B cell (primary cell): ENCODE data around the gene PTPMT1. TPM values are rescaled to one million over a fixed set of nuclear protein-coding genes. Genes with fewer than 3 reads are reported as not detected.
A peak's percentile ranks its signal among the peaks of the same experiment; 100 is the strongest.

Experiments used
- ATAC-seq: fragments of 200-7000 bp; cut with Tn5 transposase; one replicate; pipeline ENCODE4 v1.10.0; 2021; ENCODE audit warnings: low read depth, mild to moderate bottlenecking, moderate number of reproducible peaks, moderate library complexity
- CTCF ChIA-PET: fragments of 350-600 bp; sonication (Branson Sonifier 250); formaldehyde crosslinking; loops from one replicate; lab custom pipeline; 2021; ENCODE audit warnings: antibody characterized with exemption, inconsistent platforms; lab: Charles Lee
- POLR2A ChIA-PET: fragments of 350-600 bp; sonication (Branson Sonifier 250); formaldehyde crosslinking; loops from one replicate; lab custom pipeline; 2021; ENCODE audit warnings: antibody characterized with exemption; lab: Charles Lee
- DNase-seq: peaks from one replicate; pipeline ENCODE4 v3.0.0; 2013
- H2AFZ ChIP-seq: 2 replicates; pipeline ENCODE4 v1.6.1; 2012; ENCODE audit warnings: mild to moderate bottlenecking, low read depth, low read length; ENCODE audit not compliant: insufficient read depth, poor library complexity, severe bottlenecking
- H3K27ac ChIP-seq, 2 donors: 1 replicate in 1 of 2; 2 replicates in 1 of 2; pipeline ENCODE4 v1.5.1; 2012 to 2013; ENCODE audit warnings: low read length in 2 of 2, mild to moderate bottlenecking in 2 of 2, moderate library complexity in 1 of 2
- H3K27me3 ChIP-seq, 4 experiments: fragments of 200-600 bp in 1 of 4; sonication (generic) in 1 of 4; replicated peaks in 1 of 4; 1 replicate in 2 of 4; 2 replicates in 2 of 4; pipeline versions ENCODE4 v1.6.1 to v1.7.0; 2013 to 2016; ENCODE audit warnings: low read length in 3 of 4, mild to moderate bottlenecking in 2 of 4, mixed read lengths in 1 of 4, moderate library complexity in 1 of 4; ENCODE audit not compliant: insufficient read depth in 4 of 4, control insufficient read depth in 3 of 4; ENCODE audit errors: control extremely low read depth in 1 of 4
- H3K36me3 ChIP-seq, 2 experiments: replicated peaks in 1 of 2; 1 replicate in 1 of 2; 2 replicates in 1 of 2; pipeline versions ENCODE4 v1.6.1 to v1.7.1; 2013; ENCODE audit warnings: low read length in 1 of 2; ENCODE audit not compliant: insufficient read depth in 2 of 2, control insufficient read depth in 1 of 2; ENCODE audit errors: control extremely low read depth in 1 of 2, extremely low read depth in 1 of 2
- H3K4me1 ChIP-seq, 2 donors: fragments of 200-600 bp in 1 of 2; sonication (generic) in 1 of 2; 1 replicate in 1 of 2; 2 replicates in 1 of 2; pipeline versions ENCODE4 v1.5.1 to v1.6.1; 2013 to 2017; ENCODE audit warnings: low read length in 2 of 2; ENCODE audit not compliant: control insufficient read depth in 2 of 2, insufficient read depth in 2 of 2
- H3K4me2 ChIP-seq: replicated peaks from 2 replicates; pipeline ENCODE3; 2012; ENCODE audit warnings: mild to moderate bottlenecking, low read depth, low read length; ENCODE audit not compliant: poor library complexity, severe bottlenecking
- H3K4me3 ChIP-seq, 5 experiments: fragments of 200-600 bp in 1 of 5; sonication (generic) in 1 of 5; 1 replicate in 3 of 5; 2 replicates in 2 of 5; pipeline versions ENCODE4 v1.5.1 to v1.7.0; 2011 to 2016; ENCODE audit warnings: low read length in 4 of 5, mild to moderate bottlenecking in 4 of 5, low read depth in 2 of 5, control low read depth in 1 of 5, moderate library complexity in 1 of 5; ENCODE audit not compliant: insufficient read depth in 1 of 5; ENCODE audit errors: control extremely low read depth in 1 of 5, extremely low read depth in 1 of 5
- H3K79me2 ChIP-seq: fragments of 200-600 bp; sonication (generic); one replicate; pipeline ENCODE4 v1.6.0; 2016; ENCODE audit warnings: low read length; ENCODE audit not compliant: control insufficient read depth, insufficient read depth
- H3K9ac ChIP-seq: fragments of 200-600 bp; sonication (generic); 2 replicates; pipeline ENCODE4 v1.6.1; 2017; ENCODE audit warnings: mild to moderate bottlenecking, low read length, moderate library complexity
- H3K9me3 ChIP-seq, 3 donors: one replicate each; pipeline versions ENCODE4 v1.6.1 to v1.7.1; 2013; ENCODE audit warnings: low read length in 2 of 3; ENCODE audit not compliant: control insufficient read depth in 2 of 3, insufficient read depth in 1 of 3; ENCODE audit errors: control extremely low read depth in 1 of 3
- H4K20me1 ChIP-seq: 2 replicates; pipeline ENCODE4 v1.6.0; 2012; ENCODE audit warnings: mild to moderate bottlenecking, low read length; ENCODE audit not compliant: insufficient read depth, control insufficient read depth, poor library complexity, severe bottlenecking
- H3K27ac Mint-ChIP-seq: one replicate; pipeline ENCODE4 v1.8.0; 2021; ENCODE audit warnings: mixed read lengths
- H3K27me3 Mint-ChIP-seq: one replicate; pipeline ENCODE4 v1.8.0; 2021; ENCODE audit warnings: mixed read lengths
- H3K4me1 Mint-ChIP-seq: one replicate; pipeline ENCODE4 v1.8.0; 2021; ENCODE audit warnings: mixed read lengths
- H3K4me3 Mint-ChIP-seq: one replicate; pipeline ENCODE4 v1.8.0; 2021; ENCODE audit warnings: mixed read lengths
- H3K9me3 Mint-ChIP-seq: one replicate; pipeline ENCODE4 v1.8.0; 2022; ENCODE audit warnings: mixed read lengths; ENCODE audit not compliant: insufficient read depth
- EZH2 ChIP-seq: IDR thresholded peaks from 2 replicates; pipeline ENCODE4 v1.6.1; 2012; ENCODE audit warnings: borderline replicate concordance, low read depth, mild to moderate bottlenecking, moderate library complexity, low read length; ENCODE audit not compliant: insufficient read depth, poor library complexity, severe bottlenecking
- WGBS: methylation state at CpG from one replicate; pipeline ENCODE4 v1.1.5; 2013; ENCODE audit warnings: missing lambda C conversion rate; ENCODE audit not compliant: insufficient coverage; 5-methylcytosine and 5-hydroxymethylcytosine counted together
- intact Hi-C: fragments of 100-400 bp; cut with micrococcal nuclease; formaldehyde crosslinking; loops from one replicate; pipeline ENCODE4 v1.10.0; 2022
- polyA plus RNA-seq: library from polyadenylated mRNA; depleted of rRNA; stranded (reverse); fragments of >200 nt; gene quantifications from 2 replicates; pipeline ENCODE4 v1.2.3, GENCODE V29; 2012
- total RNA-seq, 2 donors: library from RNA; stranded (reverse); fragments of 120-200 nt in 1 of 2; gene quantifications; 1 replicate in 1 of 2; 2 replicates in 1 of 2; pipeline versions ENCODE4 v1.2.3 to v1.2.4, GENCODE V29; 2013 to 2022
- TF ChIP-seq, protein P1 (sequence below): fragments of 200-600 bp; IDR thresholded peaks from one replicate; pipeline ENCODE4 v1.8.0; 2022; ENCODE audit warnings: antibody characterized with exemption, mild to moderate bottlenecking

Gene PTPMT1
- total and polyA plus RNA-seq, 2 donors (not counting 1 experiment from before 2014, with no cell fraction given), result 20.8 to 35.7 TPM

DNA sequence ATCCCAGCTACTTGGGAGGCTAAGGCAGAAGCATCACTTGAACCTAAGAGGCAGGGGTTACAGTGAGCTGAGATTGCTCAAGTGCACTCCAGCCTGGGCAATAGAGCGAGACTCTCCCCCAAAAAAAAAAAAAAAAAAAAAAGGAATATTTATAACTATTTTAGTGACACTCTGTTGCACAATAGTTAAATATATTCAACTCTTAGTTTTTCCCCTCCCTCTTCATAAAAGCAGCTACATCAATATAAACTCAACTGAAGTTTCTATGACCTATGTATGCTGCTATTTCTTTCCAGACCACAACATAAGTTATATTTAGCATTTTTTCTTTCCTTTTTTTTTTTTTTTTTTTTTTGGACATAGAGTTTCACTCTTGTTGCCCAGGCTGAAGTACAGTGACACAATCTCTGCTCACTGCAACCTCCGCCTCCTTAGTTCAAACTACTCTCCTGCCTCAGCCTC lies 31.7 kb upstream of the PTPMT1 start:
- ChIA-PET POLR2A (interaction anchor here (0.7 kb wide), 1 partner anchor 11 kb away, joined by 6 read pairs; no protein-coding TSS in a partner anchor), CTCF (interaction anchor here (0.6 to 0.7 kb wide), 2 partner anchors 10 to 25 kb away, joined by 3 read pairs; no protein-coding TSS in a partner anchor)
- H3K9ac ChIP-seq, result no peak overlapping the region
- H3K4me3 ChIP-seq, result no peak overlapping the region
- H4K20me1 ChIP-seq, result peaks cover 95% of the 10 kb centered on the region
- no peak overlapping the region for H2AFZ ChIP-seq
- Mint-ChIP-seq H3K4me3 (no peak overlapping the region), H3K27me3 (no peaks in the 10 kb centered on the region), H3K4me1 (peaks cover 36% of the 10 kb centered on the region), H3K27ac (no peak overlapping the region), H3K9me3 (no peaks in the 10 kb centered on the region)
- intact Hi-C loops, result no loop called here
- H3K9me3 ChIP-seq, result no peaks in the 10 kb centered on the region
- H3K27ac ChIP-seq, result no peak overlapping the region
- no peak overlapping the region for H3K4me2 ChIP-seq
- DNase-seq, result no peak
- peaks cover 100% of the 10 kb centered on the region for H3K79me2 ChIP-seq
- WGBS, result no CpG with 5 or more reads among the region's 2 CpGs
- peaks cover 0 to 18% of the 10 kb centered on the region in 2 experiments for H3K36me3 ChIP-seq
- peaks cover 13 to 19% of the 10 kb centered on the region in 2 donors for H3K4me1 ChIP-seq
- TF ChIP-seq, protein P1, sequence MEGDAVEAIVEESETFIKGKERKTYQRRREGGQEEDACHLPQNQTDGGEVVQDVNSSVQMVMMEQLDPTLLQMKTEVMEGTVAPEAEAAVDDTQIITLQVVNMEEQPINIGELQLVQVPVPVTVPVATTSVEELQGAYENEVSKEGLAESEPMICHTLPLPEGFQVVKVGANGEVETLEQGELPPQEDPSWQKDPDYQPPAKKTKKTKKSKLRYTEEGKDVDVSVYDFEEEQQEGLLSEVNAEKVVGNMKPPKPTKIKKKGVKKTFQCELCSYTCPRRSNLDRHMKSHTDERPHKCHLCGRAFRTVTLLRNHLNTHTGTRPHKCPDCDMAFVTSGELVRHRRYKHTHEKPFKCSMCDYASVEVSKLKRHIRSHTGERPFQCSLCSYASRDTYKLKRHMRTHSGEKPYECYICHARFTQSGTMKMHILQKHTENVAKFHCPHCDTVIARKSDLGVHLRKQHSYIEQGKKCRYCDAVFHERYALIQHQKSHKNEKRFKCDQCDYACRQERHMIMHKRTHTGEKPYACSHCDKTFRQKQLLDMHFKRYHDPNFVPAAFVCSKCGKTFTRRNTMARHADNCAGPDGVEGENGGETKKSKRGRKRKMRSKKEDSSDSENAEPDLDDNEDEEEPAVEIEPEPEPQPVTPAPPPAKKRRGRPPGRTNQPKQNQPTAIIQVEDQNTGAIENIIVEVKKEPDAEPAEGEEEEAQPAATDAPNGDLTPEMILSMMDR, result no peak
- TF ChIP-seq EZH2, result no peak
- no peak for ATAC-seq
- no peaks in the 10 kb centered on the region for H3K27me3 ChIP-seq

- Histone ChIP-seq H3K9me3 (no peaks in the 10 kb centered on the region), H3K27ac (peak overlapping the region in 1 of 2 donors; percentile 36), H3K79me2 (peaks cover 100% of the 10 kb centered on the region), H3K4me2 (no peak overlapping the region), H2AFZ (no peak overlapping the region), H3K9ac (no peak overlapping the region), H3K4me3 (no peak overlapping the region), H3K4me1 (peaks cover 21 to 23% of the 10 kb centered on the region in 2 donors), H4K20me1 (peaks cover 95% of the 10 kb centered on the region), H3K27me3 (no peaks in the 10 kb centered on the region), H3K36me3 (peaks cover 0 to 18% of the 10 kb centered on the region in 2 experiments)
- ChIA-PET POLR2A (interaction anchor here (0.6 kb wide), 1 partner anchor 17 kb away, joined by 3 read pairs; no protein-coding TSS in a partner anchor), CTCF (interaction anchor here (0.7 kb wide), 1 partner anchor 204 kb away, joined by 3 read pairs; no protein-coding TSS in a partner anchor)
- Mint-ChIP-seq H3K27me3 (no peaks in the 10 kb centered on the region), H3K4me3 (no peak overlapping the region), H3K27ac (peak overlapping the region; percentile 4), H3K4me1 (peaks cover 45% of the 10 kb centered on the region), H3K9me3 (no peaks in the 10 kb centered on the region)
- intact Hi-C loops, result no loop called here
- ATAC-seq (no peak), DNase-seq (no peak)
- 100% methylated on average over 1 of the region's 4 CpGs for WGBS
- TF ChIP-seq, protein P1, result no peak
- TF ChIP-seq EZH2, result no peak
These were observed 30.6 kb upstream of the PTPMT1 start for GRCh38 chr11:47534704-47535251.
